Measurements from ENCODE around the gene ABL2.

The ABL2 gene

DNA sequence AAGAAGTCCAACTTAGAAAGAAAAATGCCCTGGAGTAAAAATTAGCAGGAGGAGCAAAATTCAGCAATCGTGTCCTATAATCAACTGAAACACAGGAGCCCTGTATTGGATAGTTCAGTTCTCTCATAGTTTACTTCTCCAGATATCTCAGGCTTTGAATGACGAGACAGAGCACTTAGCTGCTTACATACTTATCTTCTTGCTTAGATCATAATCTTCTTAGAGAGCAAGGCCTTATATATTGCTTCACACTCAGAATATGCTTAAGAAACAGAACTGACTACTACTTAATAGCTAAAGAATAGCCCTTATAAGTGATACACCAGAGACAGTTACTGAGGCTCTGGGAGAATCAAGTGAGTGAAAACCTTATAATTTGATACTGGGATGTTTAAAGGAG is 108.7 kb downstream of the ABL2 start:
- Histone ChIP-seq H3K23ac (ENCODE audit: low read length) (no peak overlapping the region), H2BK15ac (replicated peaks; ENCODE audit: low read depth) (no peak overlapping the region), H2BK5ac (ENCODE audit: low read length) (no peak overlapping the region), H3K9ac (ENCODE audit: low read length) (no peak overlapping the region), H3K56ac (ENCODE audit: low read length) (no peak overlapping the region), H3K4me2 (ENCODE audit: low read length) (no peak overlapping the region), H3K27ac (ENCODE audit: low read depth, low read length) (no peak overlapping the region), H2BK120ac (ENCODE audit: low read depth, low read length) (no peak overlapping the region), H3K18ac (ENCODE audit: low read length) (no peak overlapping the region), H3K36me3 (ENCODE audit: control insufficient read depth, insufficient read depth, low read length) (no peaks in the 10 kb centered on the region), H3K4me3 (ENCODE audit: low read length) (no peak overlapping the region), H3K4ac (ENCODE audit: low read depth, low read length) (no peak overlapping the region), H4K5ac (ENCODE audit: low read length) (no peak overlapping the region), H4K8ac (ENCODE audit: low read depth, low read length) (no peak overlapping the region), H2AK5ac (ENCODE audit: low read length) (no peak overlapping the region), H3K4me1 (ENCODE audit: control insufficient read depth, low read depth, low read length) (no peaks in the 10 kb centered on the region), H3K27me3 (ENCODE audit: insufficient read depth, low read length, poor library complexity) (no peaks in the 10 kb centered on the region), H3K79me2 (ENCODE audit: control insufficient read depth, insufficient read depth, low read length) (no peaks in the 10 kb centered on the region), H3K79me1 (ENCODE audit: low read length) (no peaks in the 10 kb centered on the region)
- WGBS (ENCODE audit: extremely low coverage, insufficient coverage, low lambda C conversion rate) = no CpG with 5 or more reads among the region's 2 CpGs
- no peak for DNase-seq

DNA sequence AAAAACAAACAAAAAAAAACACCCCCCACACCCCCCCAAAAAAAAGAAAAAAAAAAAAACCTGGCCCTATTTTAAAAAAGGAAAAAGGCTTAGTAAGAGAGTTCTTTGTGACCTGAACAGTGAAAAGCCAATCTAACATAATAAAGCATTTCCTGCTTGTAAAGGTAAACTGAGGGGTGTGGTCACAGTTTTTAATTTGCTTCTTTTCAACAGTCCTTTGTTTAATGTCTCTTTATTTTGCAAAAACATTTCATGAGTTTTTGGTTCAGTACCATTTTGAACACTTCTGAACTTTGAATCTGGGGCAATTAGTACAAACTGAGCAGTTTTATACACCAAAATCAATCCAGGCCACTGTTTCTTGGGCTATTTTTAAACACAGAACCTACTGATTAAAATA is 110.0 kb downstream of the ABL2 start:
- Histone ChIP-seq H3K9ac (ENCODE audit: low read length) (no peak overlapping the region), H3K27ac (ENCODE audit: low read depth, low read length) (no peak overlapping the region), H3K79me2 (ENCODE audit: control insufficient read depth, insufficient read depth, low read length) (no peaks in the 10 kb centered on the region), H3K36me3 (ENCODE audit: control insufficient read depth, insufficient read depth, low read length) (no peaks in the 10 kb centered on the region), H4K5ac (ENCODE audit: low read length) (no peak overlapping the region), H2BK5ac (ENCODE audit: low read length) (no peak overlapping the region), H2BK15ac (replicated peaks; ENCODE audit: low read depth) (no peak overlapping the region), H3K79me1 (ENCODE audit: low read length) (no peaks in the 10 kb centered on the region), H4K8ac (ENCODE audit: low read depth, low read length) (no peak overlapping the region), H3K23ac (ENCODE audit: low read length) (no peak overlapping the region), H3K56ac (ENCODE audit: low read length) (no peak overlapping the region), H3K4ac (ENCODE audit: low read depth, low read length) (no peak overlapping the region), H3K27me3 (ENCODE audit: insufficient read depth, low read length, poor library complexity) (no peaks in the 10 kb centered on the region), H2BK120ac (ENCODE audit: low read depth, low read length) (no peak overlapping the region), H3K4me2 (ENCODE audit: low read length) (no peak overlapping the region), H2AK5ac (ENCODE audit: low read length) (no peak overlapping the region), H3K4me3 (ENCODE audit: low read length) (no peak overlapping the region), H3K18ac (ENCODE audit: low read length) (no peak overlapping the region), H3K4me1 (ENCODE audit: control insufficient read depth, low read depth, low read length) (no peaks in the 10 kb centered on the region)
- DNase-seq = no peak

- Histone ChIP-seq H3K27me3 (ENCODE audit: insufficient read depth, low read length, poor library complexity) (no peaks in the 10 kb centered on the region), H4K5ac (ENCODE audit: low read length) (no peak overlapping the region), H3K9ac (ENCODE audit: low read length) (no peak overlapping the region), H3K79me1 (ENCODE audit: low read length) (no peaks in the 10 kb centered on the region), H3K4me1 (ENCODE audit: control insufficient read depth, low read depth, low read length) (no peaks in the 10 kb centered on the region), H2AK5ac (ENCODE audit: low read length) (no peak overlapping the region), H3K36me3 (ENCODE audit: control insufficient read depth, insufficient read depth, low read length) (peaks cover 3% of the 10 kb centered on the region), H3K4me2 (ENCODE audit: low read length) (no peak overlapping the region), H3K4me3 (ENCODE audit: low read length) (no peak overlapping the region), H3K27ac (ENCODE audit: low read depth, low read length) (no peak overlapping the region), H3K79me2 (ENCODE audit: control insufficient read depth, insufficient read depth, low read length) (no peaks in the 10 kb centered on the region), H3K23ac (ENCODE audit: low read length) (no peak overlapping the region), H3K56ac (ENCODE audit: low read length) (no peak overlapping the region), H4K8ac (ENCODE audit: low read depth, low read length) (no peak overlapping the region), H2BK5ac (ENCODE audit: low read length) (no peak overlapping the region), H2BK15ac (replicated peaks; ENCODE audit: low read depth) (no peak overlapping the region), H3K4ac (ENCODE audit: low read depth, low read length) (no peak overlapping the region), H3K18ac (ENCODE audit: low read length) (no peak overlapping the region), H2BK120ac (ENCODE audit: low read depth, low read length) (no peak overlapping the region)
- 100% methylated on average over 1 of the region's 3 CpGs for WGBS (ENCODE audit: extremely low coverage, insufficient coverage, low lambda C conversion rate)
- no peak for DNase-seq
Observed at GRCh38 chr1:179115181-179115580, 114.3 kb downstream of the ABL2 start.

DNA sequence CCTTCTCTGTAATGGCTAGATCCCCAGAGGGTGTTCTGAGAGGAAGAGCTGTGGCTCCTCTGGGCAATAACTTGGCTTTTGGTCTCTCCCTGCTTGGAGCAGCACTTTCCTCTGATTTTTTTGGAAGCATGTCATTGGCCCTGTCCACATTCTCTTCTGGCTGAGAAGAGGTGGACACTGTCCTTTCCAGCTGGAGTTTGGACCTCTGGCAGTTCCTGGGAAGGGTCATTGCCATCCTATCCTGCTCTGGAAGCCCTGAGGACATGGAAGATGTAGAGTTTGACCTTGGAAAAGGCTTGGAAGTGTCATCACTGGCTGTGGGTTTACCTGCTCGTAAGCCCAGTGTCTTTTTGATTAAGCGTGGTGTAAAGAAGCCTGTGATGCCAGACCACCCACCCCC is 120.8 kb downstream of the ABL2 start:
- H2BK5ac ChIP-seq (ENCODE audit: low read length) = no peak overlapping the region
- H3K79me2 ChIP-seq (ENCODE audit: control insufficient read depth, insufficient read depth, low read length) = no peaks in the 10 kb centered on the region
- H4K8ac ChIP-seq (ENCODE audit: low read depth, low read length) = no peak overlapping the region
- no peak overlapping the region for H3K4me3 ChIP-seq (ENCODE audit: low read length)
- H3K79me1 ChIP-seq (ENCODE audit: low read length) = no peaks in the 10 kb centered on the region
- H2BK15ac ChIP-seq (replicated peaks; ENCODE audit: low read depth) = no peak overlapping the region
- no peak overlapping the region for H3K27ac ChIP-seq (ENCODE audit: low read depth, low read length)
- no peaks in the 10 kb centered on the region for H3K27me3 ChIP-seq (ENCODE audit: insufficient read depth, low read length, poor library complexity)
- H3K9ac ChIP-seq (ENCODE audit: low read length) = no peak overlapping the region
- H3K4me2 ChIP-seq (ENCODE audit: low read length) = no peak overlapping the region
- H2AK5ac ChIP-seq (ENCODE audit: low read length) = no peak overlapping the region
- H3K4ac ChIP-seq (ENCODE audit: low read depth, low read length) = no peak overlapping the region
- H4K5ac ChIP-seq (ENCODE audit: low read length) = no peak overlapping the region
- WGBS (ENCODE audit: extremely low coverage, insufficient coverage, low lambda C conversion rate) = no CpG with 5 or more reads among the region's 2 CpGs
- no peak overlapping the region for H2BK120ac ChIP-seq (ENCODE audit: low read depth, low read length)
- no peak overlapping the region for H3K18ac ChIP-seq (ENCODE audit: low read length)
- peaks cover 13% of the 10 kb centered on the region for H3K36me3 ChIP-seq (ENCODE audit: control insufficient read depth, insufficient read depth, low read length)
- DNase-seq = no peak
- no peak overlapping the region for H3K23ac ChIP-seq (ENCODE audit: low read length)
- no peaks in the 10 kb centered on the region for H3K4me1 ChIP-seq (ENCODE audit: control insufficient read depth, low read depth, low read length)
- no peak overlapping the region for H3K56ac ChIP-seq (ENCODE audit: low read length)

- Histone ChIP-seq H3K27ac (ENCODE audit: low read depth, low read length) (no peak overlapping the region), H3K79me2 (ENCODE audit: control insufficient read depth, insufficient read depth, low read length) (no peaks in the 10 kb centered on the region), H3K4me1 (ENCODE audit: control insufficient read depth, low read depth, low read length) (no peaks in the 10 kb centered on the region), H4K5ac (ENCODE audit: low read length) (no peak overlapping the region), H2BK15ac (replicated peaks; ENCODE audit: low read depth) (no peak overlapping the region), H3K9ac (ENCODE audit: low read length) (no peak overlapping the region), H2BK5ac (ENCODE audit: low read length) (no peak overlapping the region), H3K36me3 (ENCODE audit: control insufficient read depth, insufficient read depth, low read length) (peaks cover 13% of the 10 kb centered on the region), H3K27me3 (ENCODE audit: insufficient read depth, low read length, poor library complexity) (no peaks in the 10 kb centered on the region), H3K4me2 (ENCODE audit: low read length) (no peak overlapping the region), H3K79me1 (ENCODE audit: low read length) (no peaks in the 10 kb centered on the region), H2BK120ac (ENCODE audit: low read depth, low read length) (no peak overlapping the region), H3K23ac (ENCODE audit: low read length) (no peak overlapping the region), H3K4me3 (ENCODE audit: low read length) (no peak overlapping the region), H2AK5ac (ENCODE audit: low read length) (no peak overlapping the region), H3K4ac (ENCODE audit: low read depth, low read length) (no peak overlapping the region), H3K56ac (ENCODE audit: low read length) (no peak overlapping the region), H3K18ac (ENCODE audit: low read length) (no peak overlapping the region), H4K8ac (ENCODE audit: low read depth, low read length) (no peak overlapping the region)
- DNase-seq = no peak
- WGBS (ENCODE audit: extremely low coverage, insufficient coverage, low lambda C conversion rate) = no CpG with 5 or more reads among the region's 15 CpGs
Observed at GRCh38 chr1:179107706-179108629, 121.5 kb downstream of the ABL2 start.

DNA sequence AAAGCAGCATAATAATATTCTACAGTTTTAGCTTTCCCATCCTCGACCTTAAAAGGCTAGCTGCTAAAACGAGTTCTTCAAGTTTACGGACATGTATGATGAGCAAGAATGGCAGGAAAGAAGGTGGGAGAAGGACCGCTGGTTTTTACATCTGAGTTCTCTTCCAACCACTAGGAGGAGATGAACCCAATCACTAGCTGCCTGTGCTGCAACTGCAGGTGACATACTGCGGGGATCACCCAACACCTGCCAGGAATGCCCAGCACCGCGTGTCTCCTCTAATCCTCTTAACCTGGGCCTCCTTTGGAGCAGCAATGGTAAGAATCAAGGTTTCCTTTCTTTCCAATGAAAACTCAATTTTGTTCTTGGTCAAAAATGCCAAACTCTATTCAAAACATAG is 124.1 kb downstream of the ABL2 start:
- Histone ChIP-seq H3K18ac (ENCODE audit: low read length) (no peak overlapping the region), H2BK5ac (ENCODE audit: low read length) (no peak overlapping the region), H3K23ac (ENCODE audit: low read length) (no peak overlapping the region), H3K9ac (ENCODE audit: low read length) (no peak overlapping the region), H2BK15ac (replicated peaks; ENCODE audit: low read depth) (no peak overlapping the region), H4K8ac (ENCODE audit: low read depth, low read length) (no peak overlapping the region), H3K4me3 (ENCODE audit: low read length) (no peak overlapping the region), H3K27me3 (ENCODE audit: insufficient read depth, low read length, poor library complexity) (no peaks in the 10 kb centered on the region), H3K4me2 (ENCODE audit: low read length) (no peak overlapping the region), H4K5ac (ENCODE audit: low read length) (no peak overlapping the region), H2AK5ac (ENCODE audit: low read length) (no peak overlapping the region), H3K4ac (ENCODE audit: low read depth, low read length) (no peak overlapping the region), H3K4me1 (ENCODE audit: control insufficient read depth, low read depth, low read length) (no peaks in the 10 kb centered on the region), H3K36me3 (ENCODE audit: control insufficient read depth, insufficient read depth, low read length) (peaks cover 10% of the 10 kb centered on the region), H3K79me1 (ENCODE audit: low read length) (no peaks in the 10 kb centered on the region), H3K56ac (ENCODE audit: low read length) (no peak overlapping the region), H3K27ac (ENCODE audit: low read depth, low read length) (no peak overlapping the region), H3K79me2 (ENCODE audit: control insufficient read depth, insufficient read depth, low read length) (no peaks in the 10 kb centered on the region), H2BK120ac (ENCODE audit: low read depth, low read length) (no peak overlapping the region)
- DNase-seq = peak; percentile 83
- WGBS (ENCODE audit: extremely low coverage, insufficient coverage, low lambda C conversion rate) = no CpG with 5 or more reads among the region's 7 CpGs
